Camera-type eye (tissue), 1 donor: Measurements from ENCODE around the gene RYR2. TPM values are rescaled to one million over a fixed set of nuclear protein-coding genes. Genes with fewer than 3 reads are reported as not detected.

ENCODE experiments used
- total RNA-seq: library from RNA; depleted of rRNA; stranded (reverse); fragments of >200 nt; gene quantifications from one replicate; pipeline ENCODE4 v1.2.3, GENCODE V29; 2014

The RYR2 gene
- total RNA-seq: 7.6 TPM

DNA sequence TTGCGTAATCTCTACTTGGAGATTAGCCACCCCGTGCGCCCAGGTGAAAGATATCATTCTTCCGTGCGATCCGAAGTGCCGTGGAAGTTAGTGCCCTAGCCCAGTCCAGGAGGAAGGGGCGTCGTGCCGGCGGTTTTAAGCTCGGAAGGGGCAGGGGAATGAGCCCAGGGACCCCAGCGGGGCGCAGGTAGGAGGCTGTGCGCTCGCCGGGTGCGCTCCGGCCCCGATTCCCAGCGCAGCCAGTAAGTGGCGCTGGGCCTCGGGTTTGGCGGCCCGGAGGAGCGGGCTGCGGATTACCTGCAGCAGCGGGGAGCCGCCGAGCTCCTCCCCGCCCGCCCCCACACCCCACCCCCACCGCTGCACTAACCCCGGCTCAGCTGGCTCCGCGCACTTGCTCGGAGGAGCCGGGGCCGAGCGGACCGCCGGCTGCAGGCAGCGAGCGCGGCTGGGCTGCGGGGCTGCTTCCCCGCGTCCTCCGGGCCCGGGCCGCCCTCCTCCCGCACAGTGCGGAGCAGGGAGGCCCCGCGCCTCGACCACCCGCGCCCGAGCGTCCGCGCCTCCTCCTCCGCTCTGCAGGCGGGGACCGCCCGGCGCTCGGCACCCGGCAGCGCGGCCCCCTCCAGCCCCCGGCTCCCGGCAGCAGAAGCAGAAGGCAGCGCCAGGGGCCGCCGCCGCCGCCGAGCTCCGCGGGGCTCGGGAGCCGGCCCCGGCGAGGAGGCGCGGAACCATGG, at the start of gene RYR2:
Gene RYR2 (plus strand): TSS at position 390 of the 731 bp plus-strand sequence. CDS start 338 bp downstream, at position 728.

DNA sequence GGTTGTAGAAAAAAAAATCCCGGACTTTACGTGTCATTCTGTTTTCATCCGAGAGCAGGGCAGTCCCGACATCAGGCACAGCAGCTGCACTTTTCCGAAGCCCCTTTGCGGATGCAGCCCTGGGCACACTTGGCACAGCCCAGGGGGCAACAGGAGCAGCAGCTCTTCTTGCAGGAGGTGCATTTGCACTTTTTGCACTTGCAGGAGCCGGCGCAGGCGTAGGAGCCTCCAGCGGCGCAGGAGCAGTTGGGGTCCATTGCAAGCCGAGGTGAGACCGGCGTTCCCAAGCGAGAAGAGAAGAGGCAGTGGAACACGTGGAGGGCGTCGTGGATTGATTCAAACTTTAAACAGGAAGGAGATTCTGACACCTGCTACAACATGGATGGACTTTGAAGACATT, 37.9 kb upstream of the RYR2 start, which contains the start of gene MT1HL1:
Gene MT1HL1 (minus strand): TSS at position 326 of the 400 bp plus-strand sequence. CDS start 69 bp downstream, at position 257.

Other genes with a start within 250 kb of the RYR2 start
- gene MTR, start 246.9 kb upstream of the RYR2 start, total RNA-seq: 31.6 TPM
- gene MT1HL1, start 37.7 kb upstream of the RYR2 start, total RNA-seq: not detected